Occipital lobe (tissue), 2 donors: ENCODE data around the gene ST8SIA6. TPM values are rescaled to one million over a fixed set of nuclear protein-coding genes. Genes with fewer than 3 reads are reported as not detected.
"Not testable (repeated sequence)": the region's sequence is repeated elsewhere in the genome, so short reads cannot be mapped to it uniquely, and the experiment has no call there.

ENCODE experiments used
- DNase-seq: peaks from one replicate; lab custom pipeline; 2025; lab: John Stamatoyannopoulos, UW
- total RNA-seq: library from RNA; depleted of rRNA; stranded (reverse); fragments of >200 nt; gene quantifications from one replicate; pipeline ENCODE4 v1.2.3, GENCODE V29; 2014

The ST8SIA6 gene
- total RNA-seq, 1 donor from 2014 or later: 16.2 TPM

- DNase-seq: no peak
Observed at GRCh38 chr10:17457083-17457482, 2.7 kb upstream of the ST8SIA6 start.

GRCh38 chr10:17456032-17456548, 1.7 kb upstream of the ST8SIA6 start:
- no peak for DNase-seq

DNA sequence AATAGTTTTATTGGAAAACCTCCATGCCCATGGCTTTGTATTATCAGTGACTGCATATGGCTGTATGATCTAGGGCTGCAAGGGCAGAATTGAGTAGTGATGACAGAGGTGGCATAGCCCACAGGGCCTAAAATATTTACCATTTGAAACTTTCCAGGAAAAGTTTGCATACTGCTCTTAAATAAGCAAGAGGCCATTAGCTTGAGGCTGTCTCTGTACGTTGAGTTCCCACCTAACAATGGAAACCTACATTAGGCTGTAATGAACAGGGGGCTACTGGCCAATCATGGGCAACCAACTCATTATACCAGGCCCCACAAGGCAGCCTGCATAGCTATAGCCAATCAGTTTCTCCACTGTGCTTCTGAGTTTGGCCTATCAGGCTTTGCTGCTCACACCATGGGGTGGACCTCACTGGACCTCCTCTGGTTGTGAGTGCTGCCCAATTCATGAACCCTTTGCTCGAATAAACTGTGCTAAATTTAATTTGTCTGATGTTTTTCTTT, 673 bp upstream of the ST8SIA6 start:
- DNase-seq: no peak

GRCh38 chr10:17453373-17454091, 863 bp downstream of the ST8SIA6 start:
- DNase-seq: no peak

DNA sequence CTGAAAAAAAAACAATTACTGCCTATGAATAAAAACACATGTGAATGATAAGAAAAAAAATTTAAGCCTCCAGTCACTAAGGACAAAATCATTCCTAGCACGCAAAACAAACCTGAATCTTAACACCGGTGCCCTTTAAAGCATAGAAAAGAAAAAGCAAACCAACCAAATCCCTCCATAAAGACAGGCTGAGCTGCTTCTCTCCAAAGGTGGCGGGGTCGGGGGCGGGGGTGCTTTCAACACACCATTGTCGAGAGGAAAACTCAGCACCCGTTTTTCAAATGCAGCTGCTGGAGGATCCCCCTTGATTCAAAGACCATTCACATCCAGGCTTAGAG, 1.4 kb downstream of the ST8SIA6 start:
- DNase-seq: no peak

DNA sequence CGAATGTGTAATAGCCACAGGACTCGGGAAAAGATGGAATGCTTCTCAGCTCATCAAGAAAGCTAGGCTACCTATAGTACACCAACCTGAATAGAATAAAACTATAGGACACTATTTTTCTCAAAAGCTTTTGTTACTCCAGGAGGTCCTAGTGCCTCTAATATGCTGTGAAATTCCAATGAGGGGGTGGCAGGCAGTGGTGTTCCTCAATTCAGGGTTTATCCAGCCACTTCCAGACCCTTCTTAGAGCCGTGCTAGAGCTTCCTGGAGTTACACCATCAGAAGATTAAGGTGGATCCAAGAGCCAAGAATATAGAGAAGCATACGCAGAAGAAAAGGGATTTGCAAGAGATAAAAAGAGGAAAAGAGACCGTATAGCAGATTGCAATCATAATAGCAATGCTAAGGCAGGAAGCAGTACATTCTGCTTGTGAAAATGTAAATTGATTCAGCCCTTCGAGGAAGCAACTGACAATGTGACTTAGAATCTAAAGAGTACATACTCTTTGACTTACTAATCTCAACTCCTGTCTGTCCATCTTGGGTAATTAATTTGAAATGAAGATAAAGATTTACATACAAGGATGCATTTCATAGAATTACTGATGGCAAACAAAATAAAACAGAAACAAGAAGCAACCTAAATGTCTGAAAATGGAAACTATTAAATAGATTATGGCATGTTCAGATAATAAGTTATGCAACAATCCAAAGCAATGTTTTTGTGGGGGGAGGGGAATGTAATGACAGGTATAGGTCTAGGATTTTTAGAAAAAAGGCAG, 2.1 kb downstream of the ST8SIA6 start:
- DNase-seq: no peak

- no peak for DNase-seq
Observed at GRCh38 chr10:17450024-17450423, 4.4 kb downstream of the ST8SIA6 start.

GRCh38 chr10:17445400-17445998, 8.9 kb downstream of the ST8SIA6 start:
- DNase-seq: no peak

DNA sequence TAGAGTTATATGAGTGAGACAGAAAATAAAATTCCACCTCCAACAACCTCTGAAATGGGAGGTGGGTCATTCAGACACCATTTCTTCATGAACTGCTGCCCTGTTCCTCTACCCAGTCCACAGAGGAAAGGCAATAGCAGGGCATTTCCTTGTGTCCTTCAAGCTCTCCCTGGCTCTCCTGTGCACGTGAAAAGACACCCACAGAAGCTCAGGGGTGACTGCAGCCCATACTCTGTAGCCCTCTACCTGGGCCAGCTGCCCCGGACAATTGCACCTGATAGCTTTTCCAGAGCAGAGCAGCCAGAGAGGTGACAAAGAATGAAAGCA, 10.0 kb downstream of the ST8SIA6 start:
- no peak for DNase-seq

DNA sequence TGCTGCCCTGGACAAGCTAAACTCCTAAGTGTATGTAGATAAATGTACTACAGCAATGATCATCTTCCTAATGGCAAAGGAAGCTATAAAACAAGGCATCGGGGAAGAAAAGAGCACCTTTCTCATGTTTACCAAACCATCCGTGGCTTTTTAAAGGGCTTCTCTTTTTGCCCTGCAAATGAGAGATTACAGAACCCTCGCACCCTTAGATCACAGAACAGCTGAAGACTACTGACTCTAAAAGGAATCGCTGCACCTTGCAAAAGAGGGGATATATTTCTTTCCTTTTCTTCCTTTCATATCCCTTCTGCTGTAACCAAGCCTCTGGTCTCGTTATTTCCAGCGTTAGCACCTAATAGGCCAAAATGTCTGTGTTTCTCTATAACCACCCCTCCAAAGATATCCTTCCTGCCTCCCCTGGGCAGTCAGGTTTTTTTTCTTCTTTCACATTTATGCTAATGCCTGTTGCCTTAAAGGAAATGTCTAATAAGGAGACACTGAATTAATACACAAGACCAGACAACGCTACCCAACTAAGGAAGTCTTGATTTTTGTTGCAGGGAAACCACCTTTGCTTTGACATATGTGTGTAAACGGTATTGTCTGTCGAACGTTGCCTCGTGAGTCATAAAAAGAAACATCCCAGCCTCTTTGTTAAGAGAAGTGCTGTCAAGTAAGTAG, 10.5 kb downstream of the ST8SIA6 start:
- no peak for DNase-seq

DNA sequence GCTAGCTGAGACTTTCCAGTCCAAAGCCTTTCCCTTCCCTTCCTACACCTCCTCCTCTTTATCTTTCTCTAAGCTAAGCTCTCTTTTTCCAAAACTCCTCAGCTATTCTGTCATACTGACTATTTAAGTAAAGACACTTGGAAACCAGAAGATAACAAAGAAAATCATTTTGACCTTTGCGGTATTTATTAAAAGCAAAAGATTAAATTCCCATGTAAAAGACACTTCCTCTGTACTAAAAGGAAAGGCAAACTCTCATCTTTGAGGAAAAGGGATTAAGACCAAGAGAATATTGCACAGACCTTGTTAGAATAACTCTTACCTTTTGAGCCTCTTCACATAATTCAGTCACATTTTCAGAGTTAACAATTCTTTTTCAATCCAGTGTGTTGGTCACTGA, 15.8 kb downstream of the ST8SIA6 start:
- no peak for DNase-seq

DNA sequence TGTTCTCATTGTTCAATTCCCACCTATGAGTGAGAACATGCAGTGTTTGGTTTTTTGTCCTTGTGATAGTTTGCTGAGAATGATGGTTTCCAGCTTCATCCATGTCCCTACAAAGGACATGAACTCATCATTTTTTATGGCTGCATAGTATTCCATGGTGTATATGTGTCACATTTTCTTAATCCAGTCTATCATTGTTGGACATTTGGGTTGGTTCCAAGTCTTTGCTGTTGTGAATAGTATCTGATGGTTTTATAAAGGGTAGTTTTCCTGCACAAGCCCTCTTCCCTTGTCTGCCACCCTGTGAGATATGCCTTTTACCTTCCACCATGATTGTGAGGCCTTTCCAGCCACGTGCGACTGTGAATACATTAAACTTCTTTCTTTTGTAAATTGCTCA, 17.8 kb downstream of the ST8SIA6 start:
- not testable (repeated sequence) for DNase-seq

- DNase-seq: no peak
Observed at GRCh38 chr10:17435953-17436352, 18.4 kb downstream of the ST8SIA6 start.

DNA sequence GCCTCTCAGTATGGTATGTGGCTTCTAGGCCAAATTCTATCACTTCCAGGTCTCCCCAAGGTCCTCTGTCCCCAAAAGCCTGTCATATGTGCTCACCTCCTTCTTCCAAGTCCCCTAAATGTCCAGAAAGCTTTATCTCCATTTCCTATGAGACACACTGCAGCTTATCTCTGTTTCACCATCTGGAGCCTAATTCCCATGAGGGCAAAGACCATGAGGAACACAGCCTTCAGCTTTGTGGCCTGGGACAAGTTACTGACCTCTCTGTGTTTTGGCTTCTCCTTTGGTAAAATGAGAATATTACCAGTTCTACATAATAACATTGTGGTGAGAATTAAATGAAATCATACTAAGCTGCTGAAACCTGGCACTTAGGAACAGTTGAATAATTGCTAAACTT, 19.2 kb downstream of the ST8SIA6 start:
- DNase-seq: no peak

- no peak for DNase-seq
Observed at GRCh38 chr10:17432723-17433122, 21.7 kb downstream of the ST8SIA6 start.

DNA sequence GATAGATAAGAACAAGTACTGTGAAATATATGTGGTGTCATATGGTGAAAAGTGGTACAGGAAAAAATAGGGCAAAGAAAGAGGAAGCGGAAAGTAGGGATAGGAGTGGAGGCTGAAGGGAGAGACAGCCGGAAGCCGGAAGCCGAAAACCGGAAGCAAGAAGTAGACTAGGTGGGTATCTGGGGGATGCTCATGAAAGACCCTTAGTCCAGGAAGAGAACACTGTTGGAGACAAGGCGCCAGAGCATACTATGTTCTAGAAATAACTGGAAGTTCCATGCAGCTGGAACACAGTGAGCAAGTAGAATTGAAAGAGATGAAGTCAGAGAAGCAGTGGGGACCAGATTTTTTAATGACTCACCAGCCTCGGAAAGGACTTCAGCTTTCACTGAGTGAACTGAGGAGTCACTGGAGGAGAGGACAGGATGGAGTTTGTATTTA, 22.5 kb downstream of the ST8SIA6 start:
- no peak for DNase-seq

DNA sequence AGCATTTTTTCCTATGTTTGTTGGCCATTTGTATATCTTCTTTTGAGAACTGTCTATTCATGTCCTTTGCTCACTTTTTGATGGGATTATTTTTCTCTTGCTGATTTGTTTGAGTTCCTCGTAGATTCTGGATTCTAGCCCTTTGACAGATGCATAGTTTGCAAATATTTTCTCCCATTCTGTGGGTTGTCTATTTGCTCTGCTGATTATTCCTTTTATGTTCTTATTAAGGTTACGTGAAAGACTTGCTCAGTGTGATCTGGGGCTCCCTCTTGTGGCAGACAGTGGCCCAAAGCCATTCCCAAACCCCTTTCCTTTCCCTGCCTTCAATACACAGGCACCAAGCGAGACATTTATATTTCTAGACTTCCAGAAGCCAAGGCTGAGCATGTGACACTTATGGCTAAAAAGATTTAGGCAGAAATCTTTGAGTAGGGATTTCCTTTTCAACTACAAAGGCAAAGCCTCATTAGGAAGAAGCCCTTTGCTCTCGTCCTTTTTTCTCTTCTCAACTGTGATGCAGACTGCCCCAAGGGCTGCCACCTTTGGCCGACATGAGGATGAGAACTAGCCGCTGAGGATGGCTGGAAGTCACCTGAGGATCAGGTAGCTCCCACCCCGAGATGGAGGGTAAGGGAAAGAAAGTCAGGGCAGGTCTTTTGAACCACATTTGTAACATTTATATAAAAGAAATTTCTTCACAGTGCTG, 23.6 kb downstream of the ST8SIA6 start:
- peak; percentile 52 for DNase-seq

DNA sequence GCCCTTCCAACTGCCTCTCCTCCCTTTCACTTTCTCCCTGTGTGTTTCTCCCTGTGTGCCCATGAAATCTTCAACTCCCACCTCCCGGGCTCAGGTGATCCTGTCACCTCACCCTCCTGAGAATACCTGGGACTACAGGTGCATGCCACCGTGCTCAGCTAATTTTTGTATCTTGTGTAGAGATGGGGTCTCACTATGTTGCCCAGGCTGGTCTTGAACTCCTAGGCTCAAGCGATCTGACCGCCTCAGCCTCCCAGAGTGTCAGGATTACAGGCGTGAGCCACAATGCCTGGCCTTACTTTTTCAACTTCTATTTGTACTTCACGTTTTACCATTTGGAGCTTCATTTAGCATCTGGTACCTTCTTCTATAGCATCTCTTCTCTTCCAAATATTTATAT, 24.9 kb downstream of the ST8SIA6 start:
- DNase-seq: no peak

- DNase-seq: no peak
Observed at GRCh38 chr10:17428351-17429097, 25.9 kb downstream of the ST8SIA6 start.

DNA sequence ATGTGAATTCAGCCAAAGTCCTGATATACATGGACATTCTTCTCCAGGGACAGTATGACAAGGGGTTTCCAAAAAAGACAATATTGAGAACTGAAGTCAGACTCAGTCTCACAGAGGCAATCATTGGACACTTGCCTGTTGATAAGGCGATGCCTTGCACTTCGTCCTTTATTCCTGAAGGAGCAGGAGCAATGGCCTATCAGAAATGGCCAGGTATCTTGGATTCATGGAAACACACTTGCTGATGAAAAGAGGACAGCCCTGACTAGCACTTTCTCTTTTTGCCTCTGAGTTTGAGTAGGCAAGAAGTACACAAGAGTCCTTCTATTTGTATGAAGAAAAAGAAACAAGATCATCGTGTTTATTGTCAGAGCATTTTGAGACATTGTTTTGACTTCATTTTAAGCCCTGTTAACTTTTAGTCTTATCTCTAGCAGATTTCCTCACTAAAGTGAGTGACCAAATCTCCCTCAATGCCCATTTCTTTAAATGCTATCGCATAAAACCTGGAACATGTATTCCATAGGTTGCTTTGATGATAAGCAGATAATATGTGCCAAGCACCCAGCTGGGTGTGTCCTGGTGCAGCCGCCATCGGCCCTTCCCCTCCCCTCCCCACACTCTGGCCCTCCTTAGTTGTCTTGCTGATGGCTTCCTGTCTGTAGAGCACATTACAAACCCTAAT, 26.6 kb downstream of the ST8SIA6 start:
- no peak for DNase-seq
